SIG-M5 treated with dmso at 0.1 percent for 504 hours (cell line): Measurements from ENCODE around the gene DRC7.
"Not testable (repeated sequence)": the region's sequence is repeated elsewhere in the genome, so short reads cannot be mapped to it uniquely, and the experiment has no call there.

Experiments used
- DNase-seq: peaks from one replicate; lab custom pipeline; 2025; ENCODE audit not compliant: unreplicated experiment; lab: John Stamatoyannopoulos, UW

Gene DRC7

DNA sequence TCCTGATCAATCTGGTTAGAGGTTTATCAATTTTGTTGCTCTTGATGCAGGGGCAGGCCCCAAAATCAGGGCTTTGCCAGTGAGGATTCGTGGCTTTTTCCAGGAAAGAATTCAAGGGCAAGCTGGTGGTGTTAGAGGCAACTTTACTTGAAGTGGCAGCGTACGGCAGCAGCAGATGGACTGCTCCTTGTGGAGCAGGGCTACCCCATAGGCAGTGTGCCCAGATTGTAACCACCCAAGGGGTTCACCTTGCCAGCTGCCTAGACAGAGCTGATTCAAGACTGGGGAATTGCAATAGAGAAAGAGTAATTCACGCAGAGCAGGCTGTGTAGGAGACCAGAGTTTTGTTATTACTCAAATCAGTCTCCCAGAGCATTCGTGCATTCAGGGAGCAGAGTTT lies 16.7 kb downstream of the DRC7 start:
- no peak for DNase-seq

DNA sequence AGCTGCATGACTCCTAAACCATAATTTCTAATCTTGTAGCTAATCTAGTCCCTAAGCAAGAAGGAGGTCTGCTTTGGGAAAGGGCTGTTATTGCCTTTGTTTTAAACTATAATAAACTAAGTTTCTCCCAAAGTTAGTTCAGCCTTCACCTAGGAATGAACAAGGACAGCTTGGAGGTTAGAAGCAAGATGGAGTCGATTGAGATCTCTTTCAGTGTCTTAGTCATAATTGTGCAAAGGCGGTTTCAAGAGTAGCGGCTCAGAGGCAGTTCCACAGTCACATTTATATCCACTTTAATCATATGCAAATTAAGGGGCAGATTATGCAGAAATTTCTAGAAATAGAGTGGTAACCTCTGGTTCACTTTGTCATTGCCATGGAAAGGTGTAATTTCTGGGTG lies 17.4 kb downstream of the DRC7 start:
- no peak for DNase-seq

- DNase-seq, result not testable (repeated sequence)
These were observed 18.0 kb downstream of the DRC7 start for GRCh38 chr16:57712569-57712968.

DNA sequence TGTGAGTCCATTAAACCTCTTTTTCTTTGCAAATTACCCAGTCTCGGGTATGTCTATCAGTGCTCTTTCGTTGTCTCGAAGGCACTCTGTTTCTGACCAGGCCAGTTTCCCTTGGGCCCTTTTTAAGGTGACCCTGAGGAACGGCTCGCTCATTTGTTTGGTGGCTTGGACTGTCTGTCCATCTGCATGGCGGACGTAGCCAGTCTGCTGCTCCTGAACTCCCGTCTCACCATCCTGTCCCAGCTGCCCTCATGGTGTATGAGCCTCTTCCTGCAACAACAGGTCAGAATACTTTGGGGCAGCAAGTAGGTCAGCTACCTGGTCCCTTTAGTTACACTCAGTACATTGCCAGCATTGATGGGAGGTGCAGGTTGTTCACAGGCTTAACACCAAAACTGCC lies 19.0 kb downstream of the DRC7 start:
- no peak for DNase-seq

GRCh38 chr16:57714047-57714446 lies 19.4 kb downstream of the DRC7 start:
- DNase-seq, result no peak

- peak; percentile 21 for DNase-seq
These were observed 25.6 kb downstream of the DRC7 start for GRCh38 chr16:57720142-57720575.

DNA sequence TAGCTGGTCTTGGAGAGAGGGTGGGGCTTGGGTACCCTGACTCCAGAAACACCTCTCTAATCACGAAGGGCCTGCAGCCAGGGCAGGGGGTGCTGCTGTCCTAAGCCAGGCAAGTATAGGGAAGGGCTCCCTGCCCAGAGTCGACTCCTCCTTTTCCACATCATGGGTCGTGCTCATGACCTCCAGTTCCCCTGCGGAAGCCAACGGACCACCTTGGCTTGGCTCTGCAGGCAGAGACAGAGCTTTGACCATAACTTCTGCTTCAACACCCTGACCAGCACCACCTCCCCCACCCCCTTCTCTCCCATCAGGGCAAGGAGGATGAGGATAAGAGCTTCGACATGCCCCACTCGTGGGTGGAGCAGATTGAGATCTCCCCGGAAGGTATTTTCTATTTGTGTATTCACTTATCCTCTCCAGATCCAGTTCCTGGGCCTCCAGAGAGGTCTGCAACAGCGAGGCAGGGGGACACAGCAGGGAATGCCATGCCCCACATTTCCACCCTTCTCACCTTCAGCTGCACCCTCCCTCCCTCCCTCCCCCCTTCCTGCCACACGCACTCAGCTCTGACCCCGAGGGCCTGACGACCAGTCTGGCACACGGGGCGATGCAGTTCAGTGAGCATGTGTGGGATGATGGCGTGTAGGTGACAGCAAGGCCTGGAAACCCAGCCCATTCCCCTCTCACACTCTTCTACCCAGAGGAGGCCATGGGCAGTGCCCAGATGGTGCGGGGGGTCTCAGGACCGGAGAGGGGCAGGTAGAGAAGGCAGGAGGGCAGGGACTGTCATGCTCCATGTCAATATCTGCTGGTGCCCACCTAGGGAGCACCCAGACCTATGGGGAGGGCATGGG lies 27.0 kb downstream of the DRC7 start:
- no peak for DNase-seq

GRCh38 chr16:57722210-57722499 lies 27.5 kb downstream of the DRC7 start:
- no peak for DNase-seq

DNA sequence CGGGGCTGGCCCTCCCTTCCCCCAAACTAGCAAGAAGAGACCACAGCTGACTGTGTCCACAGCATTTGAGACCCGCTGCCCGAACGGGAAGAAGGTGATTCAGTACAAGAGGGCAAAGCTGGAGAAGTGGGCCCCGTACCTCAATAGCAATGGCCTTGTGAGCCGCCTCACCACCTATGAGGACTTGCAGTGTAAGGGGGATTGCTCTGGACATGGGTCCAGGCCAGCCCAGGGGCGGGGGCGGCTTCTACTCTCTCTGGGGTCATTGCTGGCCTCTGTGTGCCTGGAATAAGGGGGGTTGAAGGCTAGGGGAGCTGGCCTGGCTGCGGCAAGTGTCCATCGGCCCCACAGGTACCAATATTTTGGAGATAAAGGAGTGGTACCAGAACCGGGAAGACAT lies 28.0 kb downstream of the DRC7 start:
- no peak for DNase-seq

DNA sequence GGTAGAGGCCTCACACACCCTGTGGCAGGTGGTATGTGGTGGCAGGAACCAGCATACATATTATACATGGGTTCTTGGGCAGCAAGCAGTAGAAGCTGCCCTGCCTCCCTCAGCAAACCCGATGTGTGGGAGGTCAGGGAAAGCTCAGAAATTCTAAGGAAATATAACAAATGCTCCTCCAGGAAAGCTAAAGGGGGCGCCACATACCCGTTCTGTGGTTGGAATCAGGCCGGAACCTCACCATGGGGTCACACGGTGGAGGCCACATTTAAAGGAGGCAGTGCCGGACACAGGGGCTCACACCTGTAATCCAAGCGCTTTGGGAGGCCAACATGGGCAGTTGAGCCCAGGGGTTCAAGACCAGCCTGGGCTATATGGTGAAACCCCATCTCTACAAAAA lies 28.6 kb downstream of the DRC7 start:
- DNase-seq, result no peak

GRCh38 chr16:57724531-57724930 lies 29.9 kb downstream of the DRC7 start:
- DNase-seq, result no peak

GRCh38 chr16:57725151-57725550 lies 30.5 kb downstream of the DRC7 start:
- no peak for DNase-seq

- DNase-seq, result no peak
These were observed 30.9 kb downstream of the DRC7 start for GRCh38 chr16:57725554-57725953.

DNA sequence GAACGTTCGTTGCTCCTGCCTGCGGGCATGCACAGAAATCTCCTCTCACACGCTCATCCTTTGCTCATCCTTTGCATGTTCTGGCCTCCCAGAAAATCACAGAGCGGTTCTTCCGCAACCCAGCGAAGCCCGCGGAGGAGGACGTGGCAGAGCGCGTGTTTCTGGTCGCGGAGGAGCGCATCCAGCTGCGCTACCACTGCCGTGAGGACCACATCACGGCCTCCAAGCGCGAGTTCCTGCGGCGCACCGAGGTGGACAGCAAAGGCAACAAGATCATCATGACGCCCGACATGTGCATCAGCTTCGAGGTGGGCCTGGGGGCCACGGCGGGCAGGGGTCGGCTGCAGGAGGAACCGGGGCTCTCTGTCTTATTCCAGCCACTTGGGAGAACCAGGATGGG lies 31.4 kb downstream of the DRC7 start:
- no peak for DNase-seq

GRCh38 chr16:57726433-57726947 lies 31.9 kb downstream of the DRC7 start:
- no peak for DNase-seq

- no peak for DNase-seq
These were observed 33.0 kb downstream of the DRC7 start for GRCh38 chr16:57727610-57728009.

DNA sequence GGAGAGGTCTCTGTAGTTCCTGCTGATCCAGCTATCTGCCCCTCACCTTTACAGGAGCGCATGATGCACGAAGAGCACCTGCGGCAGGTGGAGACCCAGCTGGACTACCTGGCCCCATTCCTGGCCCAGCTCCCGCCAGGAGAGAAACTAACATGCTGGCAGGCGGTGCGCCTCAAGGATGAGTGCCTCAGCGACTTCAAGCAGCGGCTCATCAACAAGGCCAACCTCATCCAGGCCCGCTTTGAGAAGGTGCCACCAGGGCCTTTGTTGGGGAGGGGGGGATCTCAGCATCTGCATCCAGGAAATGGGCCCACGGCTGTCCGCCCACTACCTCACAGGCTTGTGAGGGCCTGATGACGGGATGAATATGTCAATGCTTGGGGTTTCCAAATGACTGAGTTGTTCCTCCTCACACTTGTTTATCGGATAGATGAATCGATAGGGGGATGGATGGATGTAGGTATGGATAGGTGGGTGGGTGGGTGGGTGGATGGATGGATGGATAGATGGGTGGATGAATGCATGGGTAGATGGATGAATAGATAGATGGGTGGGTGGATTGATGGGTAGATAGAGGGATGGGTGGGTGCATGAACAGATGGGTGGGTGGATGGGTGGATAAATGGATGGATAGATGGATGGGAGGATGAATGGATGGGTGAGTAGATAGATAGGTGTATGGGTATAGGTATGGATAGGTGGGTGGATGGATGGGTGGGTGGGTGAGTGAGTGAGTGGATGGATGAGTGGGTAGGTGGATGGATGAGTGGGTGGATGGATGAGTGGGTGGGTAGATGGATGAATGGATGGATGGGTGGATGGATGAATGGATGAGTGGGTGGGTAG lies 34.0 kb downstream of the DRC7 start:
- DNase-seq, result no peak

- DNase-seq, result no peak
These were observed 34.5 kb downstream of the DRC7 start for GRCh38 chr16:57729182-57729484.

GRCh38 chr16:57729852-57730251 lies 35.2 kb downstream of the DRC7 start:
- DNase-seq, result not testable (repeated sequence)

GRCh38 chr16:57730771-57731730 lies 36.4 kb downstream of the DRC7 start:
- DNase-seq, result no peak

DNA sequence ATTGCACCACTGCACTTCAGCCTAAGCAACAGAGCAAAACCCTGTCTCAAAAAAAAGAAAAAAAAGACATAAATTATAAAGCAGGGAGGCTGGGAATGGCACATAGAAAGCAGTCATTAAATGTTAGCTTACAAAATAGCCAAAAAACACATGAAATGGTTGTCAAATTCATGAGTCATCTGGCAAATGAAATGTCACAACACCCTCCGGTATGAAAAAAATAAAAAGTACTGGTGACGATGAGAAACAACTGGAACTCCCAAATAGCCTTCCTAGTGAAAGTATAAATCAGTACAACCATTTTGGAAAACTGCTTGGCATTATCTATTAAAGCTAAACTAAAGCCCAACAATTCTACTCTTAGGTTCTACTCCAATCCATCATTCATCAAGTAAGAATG lies 37.4 kb downstream of the DRC7 start:
- DNase-seq, result no peak
